HG03135 (cell line): ENCODE measurements around the gene TRPV2.
A peak's percentile ranks its signal among the peaks of the same experiment; 100 is the strongest.

Experiments
- ATAC-seq: cut with Tn5 transposase; IDR thresholded peaks from one replicate; pipeline ENCODE4 v1.9.1; 2021; ENCODE audit warnings: mild to moderate bottlenecking, moderate library complexity; ENCODE audit not compliant: unreplicated experiment

TRPV2 gene

DNA sequence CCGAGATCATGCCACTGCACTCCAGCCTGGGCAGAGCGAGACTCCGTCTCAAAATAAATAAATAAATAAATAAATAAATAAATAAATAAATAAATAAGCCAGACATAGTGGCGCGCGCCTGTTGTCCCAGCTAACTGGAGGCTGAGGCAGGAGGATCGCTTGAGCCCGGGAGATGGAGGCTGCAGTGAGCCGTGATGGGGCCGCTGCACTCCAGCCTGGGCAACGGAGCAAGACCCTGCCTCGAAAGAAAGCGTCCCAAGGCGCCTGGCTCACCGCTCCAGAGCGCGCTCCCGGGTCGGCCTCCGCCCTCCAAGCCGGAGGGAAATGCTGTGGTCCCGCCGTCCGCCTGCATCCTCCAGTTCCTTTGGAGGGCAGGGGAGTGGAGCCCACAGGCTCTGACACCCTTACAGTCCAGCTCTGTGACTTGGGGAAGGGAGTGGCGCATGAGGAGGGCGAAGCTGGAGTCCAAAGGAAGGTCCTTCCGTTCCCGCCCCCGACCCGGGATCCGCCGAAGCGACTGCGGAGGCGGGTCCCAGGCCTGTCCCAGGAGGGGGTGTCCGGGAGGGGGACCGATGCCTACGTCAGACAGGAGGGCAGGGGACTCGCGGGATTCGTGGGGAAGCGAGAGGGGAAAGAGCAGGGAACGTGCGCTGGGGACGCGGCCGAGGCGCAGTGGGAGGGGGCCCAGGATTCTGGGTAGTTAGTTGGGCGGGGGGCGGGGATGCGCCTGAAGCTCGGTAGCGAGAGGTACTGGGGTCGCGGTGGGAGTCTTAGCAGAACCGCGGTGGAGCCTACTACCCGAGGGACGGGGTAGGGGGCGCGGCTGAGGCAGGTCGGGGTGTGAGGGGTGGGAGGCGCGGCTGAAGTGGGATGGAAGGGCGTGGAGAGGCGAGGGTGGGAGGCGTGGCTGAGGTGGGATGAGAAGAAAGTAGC is 8.4 kb upstream of the TRPV2 start:
- ATAC-seq: no peak

DNA sequence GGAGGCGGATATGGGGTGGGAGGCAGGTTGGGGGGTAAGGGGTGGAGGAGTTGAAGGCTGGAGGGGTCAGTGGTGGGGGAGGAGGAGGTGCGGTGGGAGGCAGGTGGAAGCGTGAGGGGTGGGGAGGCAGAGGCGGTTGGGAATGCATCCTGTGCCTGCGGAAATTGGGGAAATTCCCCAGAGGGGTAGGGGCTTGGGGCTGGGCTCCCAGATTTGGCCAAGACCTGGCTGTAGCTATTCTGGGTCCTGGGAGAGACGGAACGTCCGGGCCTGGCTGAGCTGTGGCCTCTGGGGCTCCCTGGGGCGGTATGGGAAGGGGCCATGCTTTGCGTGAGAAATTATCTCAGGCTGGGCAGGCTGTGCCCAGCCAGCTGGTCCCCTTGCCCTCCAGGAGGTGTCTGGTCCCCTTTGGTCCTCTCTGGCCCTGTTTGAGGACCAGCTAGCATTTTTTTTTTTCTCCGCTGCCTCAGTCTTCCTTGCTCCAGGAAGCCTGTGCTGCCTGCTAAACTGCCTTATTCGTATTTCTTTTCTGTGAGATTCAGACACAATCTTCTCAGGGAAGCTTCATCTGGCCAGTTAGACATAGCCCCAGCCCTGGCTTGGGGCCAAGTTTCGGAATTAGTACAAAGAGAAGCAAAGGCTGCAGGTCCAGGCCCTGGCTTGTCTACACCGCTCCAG is 7.3 kb upstream of the TRPV2 start:
- ATAC-seq: peak; percentile 86

DNA sequence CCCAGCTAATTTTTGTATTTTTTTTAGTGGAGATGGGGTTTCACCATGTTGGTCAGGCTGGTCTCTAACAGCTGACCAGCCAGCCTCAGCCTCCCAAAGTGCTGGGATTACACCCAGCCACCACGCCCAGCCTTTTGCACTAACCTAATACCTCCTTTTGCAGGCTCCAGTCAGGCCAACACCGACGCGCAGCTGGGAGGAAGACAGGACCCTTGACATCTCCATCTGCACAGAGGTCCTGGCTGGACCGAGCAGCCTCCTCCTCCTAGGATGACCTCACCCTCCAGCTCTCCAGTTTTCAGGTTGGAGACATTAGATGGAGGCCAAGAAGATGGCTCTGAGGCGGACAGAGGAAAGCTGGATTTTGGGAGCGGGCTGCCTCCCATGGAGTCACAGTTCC is 2.0 kb downstream of the TRPV2 start:
- ATAC-seq: no peak

- no peak for ATAC-seq
These were observed 2.7 kb downstream of the TRPV2 start for GRCh38 chr17:16417896-16418684.

GRCh38 chr17:16418685-16419068 is 3.3 kb downstream of the TRPV2 start:
- ATAC-seq: no peak

DNA sequence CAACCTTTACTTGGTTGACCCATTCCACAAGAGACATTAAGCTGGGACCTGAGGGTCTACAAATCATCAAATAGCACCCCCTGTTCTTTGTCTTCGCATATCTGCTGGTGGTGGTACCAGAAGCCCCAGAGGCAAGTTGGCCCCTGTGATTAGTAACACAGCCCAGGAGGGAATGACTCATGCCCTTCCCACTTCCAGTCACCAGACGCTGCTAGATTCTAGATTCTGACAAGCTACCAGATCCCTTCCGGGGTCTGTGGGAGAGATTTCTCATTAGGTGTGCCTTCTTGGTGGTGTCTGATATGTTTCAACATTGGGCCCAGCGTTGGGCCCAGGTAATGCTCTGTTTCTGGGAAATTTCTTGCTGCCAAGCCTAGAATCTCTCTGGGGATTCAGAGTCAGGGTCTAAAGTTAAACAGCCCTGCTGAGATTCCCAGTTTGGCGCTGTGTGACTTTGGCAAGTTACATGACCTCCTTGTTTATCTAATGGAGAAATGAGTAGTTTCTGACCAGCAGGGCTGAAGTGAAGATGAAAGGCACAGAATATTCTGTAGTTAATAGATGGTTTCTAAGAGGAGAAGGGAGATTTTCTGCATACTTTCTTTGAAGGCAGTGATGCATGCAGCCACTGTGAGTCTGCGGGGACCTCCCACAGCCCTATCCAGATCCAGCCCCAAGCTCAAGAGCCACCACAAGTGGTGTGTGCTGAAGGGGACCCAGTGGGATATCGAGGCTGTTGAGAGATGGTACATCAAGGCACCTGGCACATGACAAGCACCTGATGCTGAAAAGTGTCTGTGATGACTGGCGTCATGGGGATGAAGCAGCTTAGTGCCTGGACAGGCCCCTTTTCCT is 3.9 kb downstream of the TRPV2 start:
- no peak for ATAC-seq

GRCh38 chr17:16419929-16420271 is 4.5 kb downstream of the TRPV2 start:
- no peak for ATAC-seq

DNA sequence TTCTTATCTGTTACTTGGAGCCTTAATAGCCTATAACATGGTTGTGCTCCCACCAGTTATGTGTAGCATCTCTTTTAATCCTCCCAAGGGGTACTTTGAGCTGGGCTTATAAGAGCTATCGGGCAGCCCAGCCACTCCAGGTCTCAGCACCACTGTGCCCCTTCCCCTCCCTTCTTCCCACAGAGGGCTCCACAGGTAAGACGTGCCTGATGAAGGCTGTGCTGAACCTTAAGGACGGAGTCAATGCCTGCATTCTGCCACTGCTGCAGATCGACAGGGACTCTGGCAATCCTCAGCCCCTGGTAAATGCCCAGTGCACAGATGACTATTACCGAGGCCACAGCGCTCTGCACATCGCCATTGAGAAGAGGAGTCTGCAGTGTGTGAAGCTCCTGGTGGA is 7.0 kb downstream of the TRPV2 start:
- ATAC-seq: no peak

GRCh38 chr17:16423226-16423872 is 8.0 kb downstream of the TRPV2 start:
- ATAC-seq: no peak

- ATAC-seq: no peak
These were observed 9.8 kb downstream of the TRPV2 start for GRCh38 chr17:16425202-16425601.

GRCh38 chr17:16425698-16426659 is 10.6 kb downstream of the TRPV2 start:
- no peak for ATAC-seq

GRCh38 chr17:16427020-16427419 is 11.6 kb downstream of the TRPV2 start:
- ATAC-seq: no peak

GRCh38 chr17:16428098-16428882 is 12.9 kb downstream of the TRPV2 start:
- ATAC-seq: no peak

DNA sequence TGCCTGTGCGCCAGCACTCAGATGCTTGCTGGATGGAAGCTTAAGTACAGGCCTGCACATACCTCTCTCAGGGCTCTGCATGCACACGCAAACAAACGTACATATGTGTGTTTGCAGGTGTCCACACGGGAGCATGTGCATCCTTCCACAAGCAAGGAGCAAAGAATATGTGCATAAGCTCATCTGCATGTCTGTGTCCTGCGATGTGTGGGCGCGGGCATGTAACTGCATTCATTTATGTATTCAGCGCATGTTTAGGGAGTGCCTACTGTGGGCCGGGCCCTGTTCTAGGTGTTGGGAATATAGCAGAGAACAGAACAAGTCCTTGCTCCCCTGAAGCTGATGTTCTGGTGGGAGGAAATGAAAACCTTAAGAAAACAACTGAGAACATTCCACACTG is 13.7 kb downstream of the TRPV2 start:
- no peak for ATAC-seq

DNA sequence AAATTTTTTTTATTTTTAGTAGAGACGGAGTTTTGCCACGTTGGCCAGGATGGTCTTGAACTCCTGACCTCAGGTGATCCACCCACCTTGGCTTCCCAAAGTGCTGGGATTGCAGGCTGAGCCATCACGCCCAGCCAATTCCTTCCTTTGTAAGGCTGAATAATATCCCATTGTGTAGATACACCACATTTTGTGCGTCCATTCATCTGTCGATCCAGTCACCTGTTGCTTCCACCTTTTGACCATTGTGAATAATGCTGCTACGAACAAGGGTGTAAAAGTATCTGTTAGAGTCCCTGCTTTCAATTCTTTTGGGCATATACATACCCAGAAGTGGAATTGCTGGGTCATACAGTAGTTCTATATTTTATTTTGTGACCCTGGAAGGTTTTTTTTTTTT is 15.3 kb downstream of the TRPV2 start:
- no peak for ATAC-seq

DNA sequence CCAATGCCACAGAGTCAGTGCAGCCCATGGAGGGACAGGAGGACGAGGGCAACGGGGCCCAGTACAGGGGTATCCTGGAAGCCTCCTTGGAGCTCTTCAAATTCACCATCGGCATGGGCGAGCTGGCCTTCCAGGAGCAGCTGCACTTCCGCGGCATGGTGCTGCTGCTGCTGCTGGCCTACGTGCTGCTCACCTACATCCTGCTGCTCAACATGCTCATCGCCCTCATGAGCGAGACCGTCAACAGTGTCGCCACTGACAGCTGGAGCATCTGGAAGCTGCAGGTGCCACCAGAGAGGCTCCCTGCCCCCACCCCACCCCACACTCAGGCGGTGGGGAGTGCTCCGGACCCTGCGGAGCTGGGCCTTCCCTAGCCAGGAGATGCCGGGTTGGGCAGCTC is 16.6 kb downstream of the TRPV2 start:
- ATAC-seq: no peak

GRCh38 chr17:16433514-16433913 is 18.1 kb downstream of the TRPV2 start:
- no peak for ATAC-seq

GRCh38 chr17:16434662-16435061 is 19.3 kb downstream of the TRPV2 start:
- no peak for ATAC-seq
